ENCODE results near the gene EIF2B5.

Gene EIF2B5

DNA sequence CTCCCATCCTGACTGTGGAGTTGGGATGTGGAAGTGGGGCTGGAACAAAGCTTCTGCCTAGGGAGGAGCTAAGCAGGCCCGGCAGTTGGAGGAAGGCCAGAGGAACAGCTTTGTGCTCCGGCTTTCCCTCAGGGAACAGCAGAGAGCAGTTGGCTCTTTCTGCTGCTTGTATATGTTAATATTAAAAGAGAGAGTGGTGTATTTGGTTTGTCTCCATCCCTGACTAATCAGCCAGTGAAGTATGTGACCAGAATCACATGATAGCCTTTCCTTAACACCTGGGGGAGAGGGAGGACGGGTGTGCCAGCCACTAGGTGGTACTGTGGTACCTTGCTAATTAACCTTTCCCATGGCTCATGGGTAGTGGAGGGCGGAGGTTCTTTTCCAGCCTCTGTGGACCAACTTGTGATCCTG, 10.0 kb downstream of the EIF2B5 start:
- Histone ChIP-seq H3K9ac (ENCODE audit: low read length) (no peak overlapping the region), H3K4me2 (ENCODE audit: low read length) (no peak overlapping the region), H3K27me3 (ENCODE audit: insufficient read depth, low read length) (no peaks in the 10 kb centered on the region), H3K4me1 (ENCODE audit: insufficient read depth, low read length, severe bottlenecking) (peaks cover 6% of the 10 kb centered on the region), H2AFZ (ENCODE audit: low read length) (no peak overlapping the region), H3K9me3 (ENCODE audit: low read length) (no peaks in the 10 kb centered on the region), H3K4me3 (ENCODE audit: low read depth, low read length, poor library complexity, severe bottlenecking) (no peak overlapping the region), H3K79me2 (ENCODE audit: insufficient read depth, low read length) (no peaks in the 10 kb centered on the region), H3K27ac (ENCODE audit: low read depth, low read length, poor library complexity, severe bottlenecking) (no peak overlapping the region), H3K36me3 (ENCODE audit: insufficient read depth, low read length) (peaks cover 70% of the 10 kb centered on the region), H3F3A (ENCODE audit: insufficient read depth, low read length) (no peaks in the 10 kb centered on the region), H3K9me2 (ENCODE audit: low read depth, low read length) (no peaks in the 10 kb centered on the region), H4K20me1 (ENCODE audit: insufficient read depth, low read length) (no peaks in the 10 kb centered on the region)
- no peak for TF ChIP-seq EZH2 (IDR thresholded peaks at IDR 0.05; ENCODE audit: borderline replicate concordance, low read length)
- TF ChIP-seq, protein P1, sequence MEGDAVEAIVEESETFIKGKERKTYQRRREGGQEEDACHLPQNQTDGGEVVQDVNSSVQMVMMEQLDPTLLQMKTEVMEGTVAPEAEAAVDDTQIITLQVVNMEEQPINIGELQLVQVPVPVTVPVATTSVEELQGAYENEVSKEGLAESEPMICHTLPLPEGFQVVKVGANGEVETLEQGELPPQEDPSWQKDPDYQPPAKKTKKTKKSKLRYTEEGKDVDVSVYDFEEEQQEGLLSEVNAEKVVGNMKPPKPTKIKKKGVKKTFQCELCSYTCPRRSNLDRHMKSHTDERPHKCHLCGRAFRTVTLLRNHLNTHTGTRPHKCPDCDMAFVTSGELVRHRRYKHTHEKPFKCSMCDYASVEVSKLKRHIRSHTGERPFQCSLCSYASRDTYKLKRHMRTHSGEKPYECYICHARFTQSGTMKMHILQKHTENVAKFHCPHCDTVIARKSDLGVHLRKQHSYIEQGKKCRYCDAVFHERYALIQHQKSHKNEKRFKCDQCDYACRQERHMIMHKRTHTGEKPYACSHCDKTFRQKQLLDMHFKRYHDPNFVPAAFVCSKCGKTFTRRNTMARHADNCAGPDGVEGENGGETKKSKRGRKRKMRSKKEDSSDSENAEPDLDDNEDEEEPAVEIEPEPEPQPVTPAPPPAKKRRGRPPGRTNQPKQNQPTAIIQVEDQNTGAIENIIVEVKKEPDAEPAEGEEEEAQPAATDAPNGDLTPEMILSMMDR (IDR thresholded peaks at IDR 0.05; ENCODE audit: low read length) = peak; percentile 80

DNA sequence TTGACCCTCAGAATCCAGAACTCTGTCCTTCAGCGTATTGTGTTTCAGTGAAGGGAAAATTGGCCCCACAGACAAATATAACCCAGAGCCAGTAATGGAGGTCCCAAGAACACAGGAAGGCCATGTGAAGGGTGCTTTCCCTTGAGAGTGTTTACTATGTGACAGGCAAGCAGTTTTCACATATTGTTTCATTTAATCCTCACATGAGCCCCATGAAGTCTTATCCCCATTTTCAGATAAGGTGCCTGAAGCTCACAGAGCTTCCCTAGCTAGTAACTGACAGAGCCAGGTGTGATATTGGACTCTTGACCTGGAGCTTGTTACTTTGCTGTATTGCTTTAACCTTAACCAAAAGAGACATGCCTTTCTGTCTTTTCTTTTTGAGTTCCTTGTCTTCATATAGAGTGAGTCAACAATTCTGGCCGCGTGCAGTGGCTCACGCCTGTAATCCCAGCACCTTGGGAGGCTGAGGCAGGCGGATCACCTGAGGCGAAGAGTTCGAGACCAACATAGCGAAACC, 10.7 kb downstream of the EIF2B5 start:
- Histone ChIP-seq H3K9me2 (ENCODE audit: low read depth, low read length) (no peaks in the 10 kb centered on the region), H3K27me3 (ENCODE audit: insufficient read depth, low read length) (no peaks in the 10 kb centered on the region), H3K79me2 (ENCODE audit: insufficient read depth, low read length) (no peaks in the 10 kb centered on the region), H3K4me1 (ENCODE audit: insufficient read depth, low read length, severe bottlenecking) (peaks cover 6% of the 10 kb centered on the region), H2AFZ (ENCODE audit: low read length) (no peak overlapping the region), H3K36me3 (ENCODE audit: insufficient read depth, low read length) (peaks cover 63% of the 10 kb centered on the region), H3K9me3 (ENCODE audit: low read length) (no peaks in the 10 kb centered on the region), H3K4me3 (ENCODE audit: low read depth, low read length, poor library complexity, severe bottlenecking) (no peak overlapping the region), H3K27ac (ENCODE audit: low read depth, low read length, poor library complexity, severe bottlenecking) (no peak overlapping the region), H4K20me1 (ENCODE audit: insufficient read depth, low read length) (no peaks in the 10 kb centered on the region), H3K4me2 (ENCODE audit: low read length) (no peak overlapping the region), H3F3A (ENCODE audit: insufficient read depth, low read length) (no peaks in the 10 kb centered on the region), H3K9ac (ENCODE audit: low read length) (no peak overlapping the region)
- TF ChIP-seq, protein P1 (IDR thresholded peaks at IDR 0.05; ENCODE audit: low read length) = no peak
- TF ChIP-seq EZH2 (IDR thresholded peaks at IDR 0.05; ENCODE audit: borderline replicate concordance, low read length) = no peak

DNA sequence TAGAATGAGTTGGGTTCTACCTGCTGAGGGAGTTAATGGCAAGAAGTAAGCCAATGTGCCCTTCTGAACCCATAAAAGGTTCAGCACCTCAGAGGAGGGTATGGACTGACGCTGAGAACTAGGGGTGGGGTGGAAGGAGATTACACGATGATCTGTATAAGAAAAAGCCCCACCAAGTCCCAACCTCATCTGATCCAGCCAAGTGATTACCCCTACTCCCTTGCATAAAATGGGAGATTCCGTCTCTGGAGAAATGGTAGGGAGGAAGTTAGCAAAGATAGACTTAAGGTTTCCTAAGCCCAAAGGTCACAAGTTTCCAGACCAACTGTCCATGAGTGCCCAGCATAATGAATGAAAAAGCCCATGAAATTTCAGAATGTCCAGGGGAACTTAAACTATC, 12.9 kb downstream of the EIF2B5 start:
- TF ChIP-seq EZH2 (IDR thresholded peaks at IDR 0.05; ENCODE audit: borderline replicate concordance, low read length) = no peak
- TF ChIP-seq, protein P1 (IDR thresholded peaks at IDR 0.05; ENCODE audit: low read length) = no peak

More for the DNA sequence above, 12.9 kb downstream of the EIF2B5 start:
- H3K4me1 ChIP-seq (ENCODE audit: insufficient read depth, low read length, severe bottlenecking) = peaks cover 7% of the 10 kb centered on the region
- H4K20me1 ChIP-seq (ENCODE audit: insufficient read depth, low read length) = no peaks in the 10 kb centered on the region
- no peaks in the 10 kb centered on the region for H3F3A ChIP-seq (ENCODE audit: insufficient read depth, low read length)
- H3K9ac ChIP-seq (ENCODE audit: low read length) = no peak overlapping the region
- H3K9me3 ChIP-seq (ENCODE audit: low read length) = no peaks in the 10 kb centered on the region
- no peaks in the 10 kb centered on the region for H3K27me3 ChIP-seq (ENCODE audit: insufficient read depth, low read length)
- peaks cover 41% of the 10 kb centered on the region for H3K36me3 ChIP-seq (ENCODE audit: insufficient read depth, low read length)
- no peak overlapping the region for H3K4me3 ChIP-seq (ENCODE audit: low read depth, low read length, poor library complexity, severe bottlenecking)
- no peak overlapping the region for H3K4me2 ChIP-seq (ENCODE audit: low read length)
- H3K9me2 ChIP-seq (ENCODE audit: low read depth, low read length) = no peaks in the 10 kb centered on the region
- no peak overlapping the region for H3K27ac ChIP-seq (ENCODE audit: low read depth, low read length, poor library complexity, severe bottlenecking)
- H3K79me2 ChIP-seq (ENCODE audit: insufficient read depth, low read length) = no peaks in the 10 kb centered on the region
- H2AFZ ChIP-seq (ENCODE audit: low read length) = no peak overlapping the region
